GM23338 (cell line): Measurements from ENCODE around the gene NLGN3. TPM values are rescaled to one million over a fixed set of nuclear protein-coding genes. Genes with fewer than 3 reads are reported as not detected.

Source experiments
- ATAC-seq: fragments of 200-7000 bp; cut with Tn5 transposase; 3 replicates; pipeline ENCODE4 v1.9.1; 2020
- DNase-seq: peaks from one replicate; pipeline ENCODE4 v3.0.0-alpha.2; 2015; ENCODE audit warnings: low spot score
- H2AFZ ChIP-seq: fragments of 200-600 bp; sonication (generic); 2 replicates; pipeline ENCODE4 v1.8.0; 2016; ENCODE audit warnings: antibody characterized with exemption, mild to moderate bottlenecking, moderate library complexity
- H3F3A ChIP-seq: fragments of 200-600 bp; sonication (generic); replicated peaks from 2 replicates; pipeline ENCODE4 v1.8.0; 2017; ENCODE audit warnings: antibody characterized with exemption, mixed run types, low read depth
- H3K27ac ChIP-seq: fragments of 200-600 bp; sonication (generic); 2 replicates; pipeline ENCODE4 v1.6.1; 2016; ENCODE audit warnings: low read depth
- H3K27me3 ChIP-seq: fragments of 200-600 bp; sonication (generic); 2 replicates; pipeline ENCODE4 v1.8.0; 2016; ENCODE audit warnings: mild to moderate bottlenecking, mixed run types, moderate library complexity; ENCODE audit not compliant: insufficient read depth
- H3K36me3 ChIP-seq: fragments of 200-600 bp; sonication (generic); 2 replicates; pipeline ENCODE4 v1.8.0; 2016; ENCODE audit warnings: mild to moderate bottlenecking; ENCODE audit not compliant: insufficient read depth
- H3K4me1 ChIP-seq: fragments of 200-600 bp; sonication (generic); 2 replicates; pipeline ENCODE4 v1.8.0; 2016; ENCODE audit warnings: mild to moderate bottlenecking, moderate library complexity; ENCODE audit not compliant: insufficient read depth
- H3K4me2 ChIP-seq: fragments of 200-600 bp; sonication (generic); 2 replicates; pipeline ENCODE4 v1.7.1; 2017; ENCODE audit warnings: mixed run types
- H3K4me3 ChIP-seq: fragments of 200-600 bp; sonication (generic); 2 replicates; pipeline ENCODE4 v1.6.1; 2016; ENCODE audit warnings: mixed run types
- H3K79me2 ChIP-seq: fragments of 200-600 bp; sonication (generic); replicated peaks from 2 replicates; pipeline ENCODE4 v1.8.0; 2017; ENCODE audit warnings: mild to moderate bottlenecking; ENCODE audit not compliant: insufficient read depth
- H3K9me2 ChIP-seq: fragments of 200-600 bp; sonication (generic); 2 replicates; pipeline ENCODE4 v1.8.0; 2017; ENCODE audit not compliant: insufficient read depth
- H4K20me1 ChIP-seq: fragments of 200-600 bp; sonication (generic); replicated peaks from 2 replicates; pipeline ENCODE4 v1.8.0; 2017; ENCODE audit warnings: mild to moderate bottlenecking; ENCODE audit not compliant: insufficient read depth
- H3K27ac Mint-ChIP-seq: 2 replicates; pipeline ENCODE4 v1.8.0; 2020; ENCODE audit warnings: inconsistent platforms, mild to moderate bottlenecking, moderate library complexity, mixed read lengths
- H3K27me3 Mint-ChIP-seq: 3 replicates; pipeline ENCODE4 v1.8.0; 2022; ENCODE audit warnings: low read depth, mild to moderate bottlenecking, moderate library complexity, mixed read lengths, inconsistent platforms; ENCODE audit not compliant: insufficient read depth, poor library complexity
- H3K36me3 Mint-ChIP-seq: 3 replicates; pipeline ENCODE4 v1.8.0; 2021; ENCODE audit warnings: low read depth, mild to moderate bottlenecking, inconsistent platforms, moderate library complexity, mixed read lengths
- H3K4me1 Mint-ChIP-seq: 3 replicates; pipeline ENCODE4 v1.8.0; 2020; ENCODE audit warnings: mild to moderate bottlenecking, inconsistent platforms, mixed read lengths
- H3K4me3 Mint-ChIP-seq: 3 replicates; pipeline ENCODE4 v1.8.0; 2021; ENCODE audit warnings: moderate library complexity, mild to moderate bottlenecking, inconsistent platforms, mixed read lengths
- H3K9me3 Mint-ChIP-seq: 3 replicates; pipeline ENCODE4 v1.8.0; 2020; ENCODE audit warnings: moderate library complexity, mild to moderate bottlenecking, inconsistent platforms, mixed read lengths
- CREB1 ChIP-seq: fragments of 250-450 bp; sonication (Bioruptor Pico); IDR thresholded peaks from 2 replicates; pipeline ENCODE4 v1.5.0; 2020; ENCODE audit warnings: low read depth, mild to moderate bottlenecking, moderate library complexity
- EZH2phosphoT487 ChIP-seq: fragments of 200-600 bp; sonication (generic); IDR thresholded peaks from one replicate; pipeline ENCODE4 v1.8.1; 2018; ENCODE audit warnings: antibody characterized with exemption; ENCODE audit not compliant: unreplicated experiment
- JUNB ChIP-seq: IDR thresholded peaks from one replicate; pipeline ENCODE4 v1.6.1; 2016; ENCODE audit warnings: antibody characterized with exemption; ENCODE audit not compliant: unreplicated experiment
- NANOG ChIP-seq: IDR thresholded peaks from 2 replicates; pipeline ENCODE4 v1.6.1; 2016; ENCODE audit warnings: antibody characterized with exemption, borderline replicate concordance
- POLR2AphosphoS5 ChIP-seq: IDR thresholded peaks from 2 replicates; pipeline ENCODE4 v1.6.1; 2016; ENCODE audit warnings: antibody characterized with exemption, low read depth
- STAT1 ChIP-seq: IDR thresholded peaks from one replicate; pipeline ENCODE4 v1.6.1; 2016; ENCODE audit warnings: antibody characterized with exemption; ENCODE audit not compliant: unreplicated experiment
- ZNF114 ChIP-seq: fragments of 250-450 bp; sonication (Bioruptor Pico); IDR thresholded peaks from 2 replicates; pipeline ENCODE4 v1.5.0; 2020; ENCODE audit warnings: mild to moderate bottlenecking, moderate library complexity
- ZNF331 ChIP-seq: fragments of 250-450 bp; sonication (Bioruptor Pico); IDR thresholded peaks from 2 replicates; pipeline ENCODE4 v1.5.0; 2020; ENCODE audit warnings: low read depth, mild to moderate bottlenecking, moderate library complexity
- polyA plus RNA-seq: library from polyadenylated mRNA; unstranded; fragments of >200 nt; fragmentation: Nextera tagmentation; extraction: Ambion mirVana; gene quantifications from 2 replicates; pipeline ENCODE4 v1.2.1, GENCODE V29; 2016
- total RNA-seq: library from RNA; depleted of rRNA; stranded (reverse); fragments of >200 nt; shearing (Covaris generic); gene quantifications from 2 replicates; pipeline ENCODE4 v1.2.3, GENCODE V29; 2014
- TF ChIP-seq, protein P1 (sequence below): IDR thresholded peaks from one replicate; pipeline ENCODE4 v1.6.1; 2018; ENCODE audit warnings: antibody characterized with exemption; ENCODE audit not compliant: unreplicated experiment
- TF ChIP-seq, protein P2 (sequence below): fragments of 250-450 bp; sonication (Bioruptor Pico); IDR thresholded peaks from 2 replicates; pipeline ENCODE4 v1.5.0; 2020; ENCODE audit warnings: mild to moderate bottlenecking, moderate library complexity
- TF ChIP-seq, protein P3 (sequence below): IDR thresholded peaks from 2 replicates; pipeline ENCODE4 v1.6.1; 2016; ENCODE audit warnings: antibody characterized with exemption

The NLGN3 gene
- total and polyA plus RNA-seq, 2 experiments from 2014 or later, result 4.5 to 17.2 TPM

DNA sequence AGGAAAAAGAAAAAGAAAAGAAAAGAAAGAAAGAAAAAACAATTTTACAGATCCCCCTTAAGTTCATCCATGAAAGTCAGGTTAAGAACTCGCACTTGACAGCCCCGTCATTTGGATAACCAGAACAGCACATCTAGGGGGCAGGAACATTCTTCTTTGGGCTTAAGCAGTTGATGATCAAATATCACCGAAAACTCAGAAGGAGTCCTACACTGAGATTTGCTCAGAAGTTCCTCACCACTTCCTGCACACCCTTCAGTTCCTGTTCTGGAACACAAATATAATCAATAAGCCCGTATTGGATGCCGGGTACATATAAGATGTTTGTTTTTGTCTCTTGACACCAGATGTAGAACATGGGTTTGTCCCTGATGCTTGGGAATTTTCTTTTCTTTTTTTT, 14.7 kb downstream of the NLGN3 start (continued):
- TF ChIP-seq, protein P1, sequence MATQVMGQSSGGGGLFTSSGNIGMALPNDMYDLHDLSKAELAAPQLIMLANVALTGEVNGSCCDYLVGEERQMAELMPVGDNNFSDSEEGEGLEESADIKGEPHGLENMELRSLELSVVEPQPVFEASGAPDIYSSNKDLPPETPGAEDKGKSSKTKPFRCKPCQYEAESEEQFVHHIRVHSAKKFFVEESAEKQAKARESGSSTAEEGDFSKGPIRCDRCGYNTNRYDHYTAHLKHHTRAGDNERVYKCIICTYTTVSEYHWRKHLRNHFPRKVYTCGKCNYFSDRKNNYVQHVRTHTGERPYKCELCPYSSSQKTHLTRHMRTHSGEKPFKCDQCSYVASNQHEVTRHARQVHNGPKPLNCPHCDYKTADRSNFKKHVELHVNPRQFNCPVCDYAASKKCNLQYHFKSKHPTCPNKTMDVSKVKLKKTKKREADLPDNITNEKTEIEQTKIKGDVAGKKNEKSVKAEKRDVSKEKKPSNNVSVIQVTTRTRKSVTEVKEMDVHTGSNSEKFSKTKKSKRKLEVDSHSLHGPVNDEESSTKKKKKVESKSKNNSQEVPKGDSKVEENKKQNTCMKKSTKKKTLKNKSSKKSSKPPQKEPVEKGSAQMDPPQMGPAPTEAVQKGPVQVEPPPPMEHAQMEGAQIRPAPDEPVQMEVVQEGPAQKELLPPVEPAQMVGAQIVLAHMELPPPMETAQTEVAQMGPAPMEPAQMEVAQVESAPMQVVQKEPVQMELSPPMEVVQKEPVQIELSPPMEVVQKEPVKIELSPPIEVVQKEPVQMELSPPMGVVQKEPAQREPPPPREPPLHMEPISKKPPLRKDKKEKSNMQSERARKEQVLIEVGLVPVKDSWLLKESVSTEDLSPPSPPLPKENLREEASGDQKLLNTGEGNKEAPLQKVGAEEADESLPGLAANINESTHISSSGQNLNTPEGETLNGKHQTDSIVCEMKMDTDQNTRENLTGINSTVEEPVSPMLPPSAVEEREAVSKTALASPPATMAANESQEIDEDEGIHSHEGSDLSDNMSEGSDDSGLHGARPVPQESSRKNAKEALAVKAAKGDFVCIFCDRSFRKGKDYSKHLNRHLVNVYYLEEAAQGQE, result no peak
- no peak for TF ChIP-seq ZNF114 (CRISPR knock-in tag)
- TF ChIP-seq EZH2phosphoT487, result no peak

DNA sequence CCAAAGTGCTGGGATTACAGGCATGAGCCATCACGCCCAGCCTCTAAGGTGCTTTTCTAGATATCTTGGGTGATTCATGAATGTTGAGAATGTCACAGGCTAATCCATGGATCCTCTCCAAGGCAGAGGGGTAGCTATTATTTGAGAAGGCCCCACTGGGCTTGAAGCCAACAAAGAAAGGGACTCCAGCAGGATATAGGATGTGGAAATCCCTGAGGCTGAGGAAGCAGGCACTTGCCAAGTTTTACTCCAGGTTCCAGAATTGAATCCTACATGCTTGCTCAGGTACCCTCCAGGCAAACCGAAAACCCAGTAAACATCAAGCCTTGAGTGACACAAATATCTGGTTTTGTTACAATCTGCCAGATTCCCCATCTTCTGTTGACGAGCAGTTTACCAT, 15.8 kb downstream of the NLGN3 start:
- Histone ChIP-seq H3F3A (no peaks in the 10 kb centered on the region), H4K20me1 (no peaks in the 10 kb centered on the region), H3K79me2 (no peaks in the 10 kb centered on the region), H3K4me2 (no peak overlapping the region), H3K27me3 (no peaks in the 10 kb centered on the region), H3K9me2 (no peaks in the 10 kb centered on the region), H3K4me3 (no peak overlapping the region), H3K4me1 (no peaks in the 10 kb centered on the region), H3K27ac (no peak overlapping the region), H2AFZ (no peak overlapping the region), H3K36me3 (no peaks in the 10 kb centered on the region)
- Mint-ChIP-seq H3K27ac (no peak overlapping the region), H3K4me1 (peaks cover 11% of the 10 kb centered on the region; the same call in 2 of the 3 replicates), H3K9me3 (no peaks in the 10 kb centered on the region), H3K27me3 (peaks cover 2% of the 10 kb centered on the region), H3K36me3 (peaks cover 11% of the 10 kb centered on the region; the same call in 1 of the 3 replicates), H3K4me3 (no peak overlapping the region)
- DNase-seq (no peak), ATAC-seq (no peak)
- no peak for TF ChIP-seq STAT1
- no peak for TF ChIP-seq JUNB
- no peak for TF ChIP-seq CREB1 (CRISPR knock-in tag)
- TF ChIP-seq ZNF331 (CRISPR knock-in tag), result no peak
- TF ChIP-seq NANOG, result no peak
- TF ChIP-seq, protein P2, sequence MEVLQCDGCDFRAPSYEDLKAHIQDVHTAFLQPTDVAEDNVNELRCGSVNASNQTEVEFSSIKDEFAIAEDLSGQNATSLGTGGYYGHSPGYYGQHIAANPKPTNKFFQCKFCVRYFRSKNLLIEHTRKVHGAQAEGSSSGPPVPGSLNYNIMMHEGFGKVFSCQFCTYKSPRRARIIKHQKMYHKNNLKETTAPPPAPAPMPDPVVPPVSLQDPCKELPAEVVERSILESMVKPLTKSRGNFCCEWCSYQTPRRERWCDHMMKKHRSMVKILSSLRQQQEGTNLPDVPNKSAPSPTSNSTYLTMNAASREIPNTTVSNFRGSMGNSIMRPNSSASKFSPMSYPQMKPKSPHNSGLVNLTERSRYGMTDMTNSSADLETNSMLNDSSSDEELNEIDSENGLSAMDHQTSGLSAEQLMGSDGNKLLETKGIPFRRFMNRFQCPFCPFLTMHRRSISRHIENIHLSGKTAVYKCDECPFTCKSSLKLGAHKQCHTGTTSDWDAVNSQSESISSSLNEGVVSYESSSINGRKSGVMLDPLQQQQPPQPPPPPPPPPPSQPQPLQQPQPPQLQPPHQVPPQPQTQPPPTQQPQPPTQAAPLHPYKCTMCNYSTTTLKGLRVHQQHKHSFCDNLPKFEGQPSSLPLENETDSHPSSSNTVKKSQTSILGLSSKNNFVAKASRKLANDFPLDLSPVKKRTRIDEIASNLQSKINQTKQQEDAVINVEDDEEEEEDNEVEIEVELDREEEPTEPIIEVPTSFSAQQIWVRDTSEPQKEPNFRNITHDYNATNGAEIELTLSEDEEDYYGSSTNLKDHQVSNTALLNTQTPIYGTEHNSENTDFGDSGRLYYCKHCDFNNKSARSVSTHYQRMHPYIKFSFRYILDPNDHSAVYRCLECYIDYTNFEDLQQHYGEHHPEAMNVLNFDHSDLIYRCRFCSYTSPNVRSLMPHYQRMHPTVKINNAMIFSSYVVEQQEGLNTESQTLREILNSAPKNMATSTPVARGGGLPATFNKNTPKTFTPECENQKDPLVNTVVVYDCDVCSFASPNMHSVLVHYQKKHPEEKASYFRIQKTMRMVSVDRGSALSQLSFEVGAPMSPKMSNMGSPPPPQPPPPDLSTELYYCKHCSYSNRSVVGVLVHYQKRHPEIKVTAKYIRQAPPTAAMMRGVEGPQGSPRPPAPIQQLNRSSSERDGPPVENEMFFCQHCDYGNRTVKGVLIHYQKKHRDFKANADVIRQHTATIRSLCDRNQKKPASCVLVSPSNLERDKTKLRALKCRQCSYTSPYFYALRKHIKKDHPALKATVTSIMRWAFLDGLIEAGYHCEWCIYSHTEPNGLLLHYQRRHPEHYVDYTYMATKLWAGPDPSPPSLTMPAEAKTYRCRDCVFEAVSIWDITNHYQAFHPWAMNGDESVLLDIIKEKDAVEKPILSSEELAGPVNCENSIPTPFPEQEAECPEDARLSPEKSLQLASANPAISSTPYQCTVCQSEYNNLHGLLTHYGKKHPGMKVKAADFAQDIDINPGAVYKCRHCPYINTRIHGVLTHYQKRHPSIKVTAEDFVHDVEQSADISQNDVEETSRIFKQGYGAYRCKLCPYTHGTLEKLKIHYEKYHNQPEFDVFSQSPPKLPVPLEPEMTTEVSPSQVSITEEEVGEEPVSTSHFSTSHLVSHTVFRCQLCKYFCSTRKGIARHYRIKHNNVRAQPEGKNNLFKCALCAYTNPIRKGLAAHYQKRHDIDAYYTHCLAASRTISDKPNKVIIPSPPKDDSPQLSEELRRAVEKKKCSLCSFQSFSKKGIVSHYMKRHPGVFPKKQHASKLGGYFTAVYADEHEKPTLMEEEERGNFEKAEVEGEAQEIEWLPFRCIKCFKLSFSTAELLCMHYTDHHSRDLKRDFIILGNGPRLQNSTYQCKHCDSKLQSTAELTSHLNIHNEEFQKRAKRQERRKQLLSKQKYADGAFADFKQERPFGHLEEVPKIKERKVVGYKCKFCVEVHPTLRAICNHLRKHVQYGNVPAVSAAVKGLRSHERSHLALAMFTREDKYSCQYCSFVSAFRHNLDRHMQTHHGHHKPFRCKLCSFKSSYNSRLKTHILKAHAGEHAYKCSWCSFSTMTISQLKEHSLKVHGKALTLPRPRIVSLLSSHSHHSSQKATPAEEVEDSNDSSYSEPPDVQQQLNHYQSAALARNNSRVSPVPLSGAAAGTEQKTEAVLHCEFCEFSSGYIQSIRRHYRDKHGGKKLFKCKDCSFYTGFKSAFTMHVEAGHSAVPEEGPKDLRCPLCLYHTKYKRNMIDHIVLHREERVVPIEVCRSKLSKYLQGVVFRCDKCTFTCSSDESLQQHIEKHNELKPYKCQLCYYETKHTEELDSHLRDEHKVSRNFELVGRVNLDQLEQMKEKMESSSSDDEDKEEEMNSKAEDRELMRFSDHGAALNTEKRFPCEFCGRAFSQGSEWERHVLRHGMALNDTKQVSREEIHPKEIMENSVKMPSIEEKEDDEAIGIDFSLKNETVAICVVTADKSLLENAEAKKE, result no peak
- TF ChIP-seq, protein P3, sequence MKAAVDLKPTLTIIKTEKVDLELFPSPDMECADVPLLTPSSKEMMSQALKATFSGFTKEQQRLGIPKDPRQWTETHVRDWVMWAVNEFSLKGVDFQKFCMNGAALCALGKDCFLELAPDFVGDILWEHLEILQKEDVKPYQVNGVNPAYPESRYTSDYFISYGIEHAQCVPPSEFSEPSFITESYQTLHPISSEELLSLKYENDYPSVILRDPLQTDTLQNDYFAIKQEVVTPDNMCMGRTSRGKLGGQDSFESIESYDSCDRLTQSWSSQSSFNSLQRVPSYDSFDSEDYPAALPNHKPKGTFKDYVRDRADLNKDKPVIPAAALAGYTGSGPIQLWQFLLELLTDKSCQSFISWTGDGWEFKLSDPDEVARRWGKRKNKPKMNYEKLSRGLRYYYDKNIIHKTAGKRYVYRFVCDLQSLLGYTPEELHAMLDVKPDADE, result no peak
- no peak for TF ChIP-seq EZH2phosphoT487
- TF ChIP-seq POLR2AphosphoS5, result no peak
- TF ChIP-seq, protein P1, result no peak
- TF ChIP-seq ZNF114 (CRISPR knock-in tag), result no peak
